HG03432 (cell line): ENCODE results near the gene THG1L.
"Not testable (repeated sequence)": the region's sequence is repeated elsewhere in the genome, so short reads cannot be mapped to it uniquely, and the experiment has no call there.

Experiments used
- ATAC-seq: cut with Tn5 transposase; IDR thresholded peaks from one replicate; pipeline ENCODE4 v1.9.1; 2021; ENCODE audit warnings: mild to moderate bottlenecking, moderate library complexity; ENCODE audit not compliant: unreplicated experiment

The THG1L gene

DNA sequence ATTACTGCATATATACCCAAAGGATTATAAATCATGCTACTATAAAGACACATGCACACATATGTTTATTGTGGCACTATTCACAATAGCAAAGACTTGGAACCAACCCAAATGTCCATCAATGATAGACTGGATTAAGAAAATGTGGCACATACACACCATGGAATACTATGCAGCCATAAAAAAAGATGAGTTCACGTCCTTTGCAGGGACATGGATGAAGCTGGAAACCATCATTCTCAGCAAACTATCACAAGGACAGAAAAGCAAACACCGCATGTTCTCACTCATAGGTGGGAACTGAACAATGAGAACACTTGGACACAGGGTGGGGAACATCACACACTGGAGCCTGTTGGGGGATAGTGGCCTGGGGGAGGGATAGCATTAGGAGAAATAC lies 4.6 kb upstream of the THG1L start:
- not testable (repeated sequence) for ATAC-seq

GRCh38 chr5:157727858-157728257 lies 3.4 kb upstream of the THG1L start:
- ATAC-seq: not testable (repeated sequence)

DNA sequence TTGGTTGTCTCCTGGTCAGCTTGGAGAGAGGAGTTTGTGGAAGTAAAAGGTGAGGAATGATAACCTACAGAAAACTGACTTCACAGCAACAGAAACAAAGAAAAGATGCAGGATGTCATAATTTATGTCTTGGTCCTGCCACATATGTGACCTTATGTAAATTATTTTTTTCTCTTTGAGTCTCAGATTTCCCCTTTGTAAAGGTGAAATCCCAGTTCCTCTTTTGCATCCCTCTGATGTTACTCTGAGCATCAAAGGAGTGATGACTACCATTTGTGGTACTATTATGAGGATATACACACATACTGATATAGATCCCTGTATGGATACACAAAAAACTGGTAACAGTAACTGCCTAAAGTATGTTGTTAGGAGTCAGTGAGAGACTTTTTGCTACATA lies 1.4 kb upstream of the THG1L start:
- peak; percentile 64 for ATAC-seq

DNA sequence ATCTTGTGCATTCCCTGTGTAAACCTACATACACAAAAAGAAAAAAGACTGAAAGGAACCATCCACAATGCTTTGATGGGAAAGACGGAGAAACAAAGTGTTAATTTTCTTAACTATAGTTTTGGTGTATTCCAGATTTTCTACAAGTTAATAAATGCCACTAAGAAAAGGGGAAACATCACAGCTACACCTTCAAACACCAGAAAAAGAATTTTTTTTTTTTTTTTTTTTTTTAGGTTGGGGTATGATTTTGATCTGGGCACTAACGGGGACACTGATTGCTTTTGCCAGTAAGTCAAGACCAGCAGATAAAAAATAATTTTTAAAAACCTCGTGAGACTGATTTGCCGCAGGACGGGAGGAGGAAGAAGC lies 334 bp upstream of the THG1L start:
- no peak for ATAC-seq

- no peak for ATAC-seq
Observed at GRCh38 chr5:157732130-157732514, 902 bp downstream of the THG1L start.

- no peak for ATAC-seq
Observed at GRCh38 chr5:157732596-157733262, 1.5 kb downstream of the THG1L start.

DNA sequence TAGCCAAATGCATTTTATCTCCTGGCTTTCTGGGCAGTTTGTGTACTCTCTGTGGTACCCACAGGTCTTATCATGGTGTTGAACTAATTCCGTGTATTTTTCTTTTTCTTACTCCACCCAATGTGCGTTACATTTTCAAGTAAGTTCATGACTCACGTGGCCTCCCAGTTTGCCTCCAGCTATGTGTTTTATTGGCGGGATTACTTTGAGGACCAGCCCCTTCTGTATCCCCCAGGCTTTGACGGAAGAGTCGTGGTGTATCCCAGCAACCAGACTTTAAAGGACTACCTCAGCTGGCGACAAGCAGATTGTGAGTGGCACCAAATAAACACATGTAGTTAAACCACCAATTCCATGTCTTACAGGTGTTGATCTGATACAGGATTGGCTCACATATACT lies 3.2 kb downstream of the THG1L start:
- no peak for ATAC-seq

GRCh38 chr5:157735991-157736390 lies 4.8 kb downstream of the THG1L start:
- no peak for ATAC-seq

GRCh38 chr5:157739388-157740228 lies 8.4 kb downstream of the THG1L start:
- ATAC-seq: no peak

GRCh38 chr5:157740229-157740610 lies 9.0 kb downstream of the THG1L start:
- ATAC-seq: no peak

- no peak for ATAC-seq
Observed at GRCh38 chr5:157741131-157741530, 9.9 kb downstream of the THG1L start.

- peak; percentile 93 for ATAC-seq
Observed at GRCh38 chr5:157743163-157744050, 12.2 kb downstream of the THG1L start, which contains the start of gene LSM11. LSM11 (plus strand) TSS chr5:157743712; CDS start chr5:157743751, 39 bp downstream.

- peak; percentile 36 for ATAC-seq
Observed at GRCh38 chr5:157744051-157745011, 13.1 kb downstream of the THG1L start.

- ATAC-seq: no peak
Observed at GRCh38 chr5:157745041-157745456, 13.8 kb downstream of the THG1L start.

GRCh38 chr5:157747173-157747740 lies 16.0 kb downstream of the THG1L start:
- ATAC-seq: no peak

- ATAC-seq: no peak
Observed at GRCh38 chr5:157747766-157748700, 16.8 kb downstream of the THG1L start.

GRCh38 chr5:157748760-157749461 lies 17.7 kb downstream of the THG1L start:
- ATAC-seq: no peak

GRCh38 chr5:157749462-157749799 lies 18.2 kb downstream of the THG1L start:
- ATAC-seq: no peak
